HEK293 (cell line): ENCODE data around the gene FBXL7.

Experiments
- BCL11B ChIP-seq: fragments of 450-650 bp; formaldehyde crosslinking; IDR thresholded peaks from 2 replicates; pipeline ENCODE4 v1.5.1; 2016; ENCODE audit warnings: low read depth, missing biosample characterization, missing genetic modification characterization
- REPIN1 ChIP-seq: fragments of 450-650 bp; formaldehyde crosslinking; IDR thresholded peaks from 2 replicates; pipeline ENCODE4 v1.5.1; 2017; ENCODE audit warnings: missing biosample characterization, missing genetic modification characterization, low read depth
- ZNF121 ChIP-seq: fragments of 450-650 bp; formaldehyde crosslinking; IDR thresholded peaks from 2 replicates; pipeline ENCODE4 v1.5.1; 2016; ENCODE audit warnings: missing biosample characterization, missing genetic modification characterization
- ZNF155 ChIP-seq: fragments of 450-650 bp; formaldehyde crosslinking; IDR thresholded peaks from 2 replicates; pipeline ENCODE4 v1.5.1; 2016; ENCODE audit warnings: missing biosample characterization, missing genetic modification characterization
- ZNF274 ChIP-seq, 2 experiments: fragments of 200-500 bp in 1 of 2; fragments of 450-650 bp in 1 of 2; sonication (Bioruptor generic) in 1 of 2; formaldehyde crosslinking in 1 of 2; IDR thresholded peaks; 2 replicates each; pipeline versions ENCODE4 v1.5.1 to v1.6.1; 2014 to 2016; ENCODE audit warnings: borderline replicate concordance in 1 of 2, inconsistent platforms in 1 of 2, low read length in 1 of 2, missing biosample characterization in 1 of 2, missing genetic modification characterization in 1 of 2
- ZNF571 ChIP-seq: fragments of 450-650 bp; formaldehyde crosslinking; IDR thresholded peaks from 2 replicates; pipeline ENCODE4 v1.5.0; 2017; ENCODE audit warnings: missing biosample characterization, missing genetic modification characterization
- ZNF768 ChIP-seq: fragments of 450-650 bp; formaldehyde crosslinking; IDR thresholded peaks from 2 replicates; pipeline ENCODE4 v1.5.1; 2018; ENCODE audit warnings: missing biosample characterization, mild to moderate bottlenecking, missing genetic modification characterization
- TF ChIP-seq, protein P1 (sequence below): IDR thresholded peaks from 2 replicates; pipeline ENCODE4 v1.6.1; 2011; ENCODE audit warnings: mild to moderate bottlenecking, low read depth, low read length, borderline replicate concordance
- TF ChIP-seq, protein P2 (sequence below): fragments of 450-650 bp; formaldehyde crosslinking; IDR thresholded peaks from 2 replicates; pipeline ENCODE4 v1.5.1; 2016; ENCODE audit warnings: missing biosample characterization, missing genetic modification characterization
- TF ChIP-seq, protein P3 (sequence below): fragments of 450-650 bp; formaldehyde crosslinking; IDR thresholded peaks from 2 replicates; pipeline ENCODE4 v1.5.1; 2017; ENCODE audit warnings: missing biosample characterization, mild to moderate bottlenecking, missing genetic modification characterization, moderate library complexity

GRCh38 chr5:15452030-15452429 lies 48.0 kb upstream of the FBXL7 start:
- TF ChIP-seq, protein P1, sequence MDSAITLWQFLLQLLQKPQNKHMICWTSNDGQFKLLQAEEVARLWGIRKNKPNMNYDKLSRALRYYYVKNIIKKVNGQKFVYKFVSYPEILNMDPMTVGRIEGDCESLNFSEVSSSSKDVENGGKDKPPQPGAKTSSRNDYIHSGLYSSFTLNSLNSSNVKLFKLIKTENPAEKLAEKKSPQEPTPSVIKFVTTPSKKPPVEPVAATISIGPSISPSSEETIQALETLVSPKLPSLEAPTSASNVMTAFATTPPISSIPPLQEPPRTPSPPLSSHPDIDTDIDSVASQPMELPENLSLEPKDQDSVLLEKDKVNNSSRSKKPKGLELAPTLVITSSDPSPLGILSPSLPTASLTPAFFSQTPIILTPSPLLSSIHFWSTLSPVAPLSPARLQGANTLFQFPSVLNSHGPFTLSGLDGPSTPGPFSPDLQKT: no peak
- TF ChIP-seq, protein P2, sequence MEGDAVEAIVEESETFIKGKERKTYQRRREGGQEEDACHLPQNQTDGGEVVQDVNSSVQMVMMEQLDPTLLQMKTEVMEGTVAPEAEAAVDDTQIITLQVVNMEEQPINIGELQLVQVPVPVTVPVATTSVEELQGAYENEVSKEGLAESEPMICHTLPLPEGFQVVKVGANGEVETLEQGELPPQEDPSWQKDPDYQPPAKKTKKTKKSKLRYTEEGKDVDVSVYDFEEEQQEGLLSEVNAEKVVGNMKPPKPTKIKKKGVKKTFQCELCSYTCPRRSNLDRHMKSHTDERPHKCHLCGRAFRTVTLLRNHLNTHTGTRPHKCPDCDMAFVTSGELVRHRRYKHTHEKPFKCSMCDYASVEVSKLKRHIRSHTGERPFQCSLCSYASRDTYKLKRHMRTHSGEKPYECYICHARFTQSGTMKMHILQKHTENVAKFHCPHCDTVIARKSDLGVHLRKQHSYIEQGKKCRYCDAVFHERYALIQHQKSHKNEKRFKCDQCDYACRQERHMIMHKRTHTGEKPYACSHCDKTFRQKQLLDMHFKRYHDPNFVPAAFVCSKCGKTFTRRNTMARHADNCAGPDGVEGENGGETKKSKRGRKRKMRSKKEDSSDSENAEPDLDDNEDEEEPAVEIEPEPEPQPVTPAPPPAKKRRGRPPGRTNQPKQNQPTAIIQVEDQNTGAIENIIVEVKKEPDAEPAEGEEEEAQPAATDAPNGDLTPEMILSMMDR (tag by site-specific recombination): no peak
- no peak for TF ChIP-seq ZNF274 (IDR thresholded peaks at IDR 0.05; ENCODE audit: low read length)
- TF ChIP-seq ZNF274 (tag by site-specific recombination; IDR thresholded peaks at IDR 0.05; ENCODE audit: borderline replicate concordance): no peak
- TF ChIP-seq ZNF121 (tag by site-specific recombination): no peak
- TF ChIP-seq, protein P3, sequence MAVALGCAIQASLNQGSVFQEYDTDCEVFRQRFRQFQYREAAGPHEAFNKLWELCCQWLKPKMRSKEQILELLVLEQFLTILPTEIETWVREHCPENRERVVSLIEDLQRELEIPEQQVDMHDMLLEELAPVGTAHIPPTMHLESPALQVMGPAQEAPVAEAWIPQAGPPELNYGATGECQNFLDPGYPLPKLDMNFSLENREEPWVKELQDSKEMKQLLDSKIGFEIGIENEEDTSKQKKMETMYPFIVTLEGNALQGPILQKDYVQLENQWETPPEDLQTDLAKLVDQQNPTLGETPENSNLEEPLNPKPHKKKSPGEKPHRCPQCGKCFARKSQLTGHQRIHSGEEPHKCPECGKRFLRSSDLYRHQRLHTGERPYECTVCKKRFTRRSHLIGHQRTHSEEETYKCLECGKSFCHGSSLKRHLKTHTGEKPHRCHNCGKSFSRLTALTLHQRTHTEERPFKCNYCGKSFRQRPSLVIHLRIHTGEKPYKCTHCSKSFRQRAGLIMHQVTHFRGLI (tag by site-specific recombination): no peak
- no peak for TF ChIP-seq REPIN1
- no peak for TF ChIP-seq ZNF768 (tag by site-specific recombination)
- TF ChIP-seq ZNF155 (tag by site-specific recombination): no peak
- no peak for TF ChIP-seq ZNF571 (tag by site-specific recombination)
- no peak for TF ChIP-seq BCL11B (tag by site-specific recombination)
